Heart right ventricle (tissue), 16 donors: ENCODE data around the gene ZMYM2. TPM values are rescaled to one million over a fixed set of nuclear protein-coding genes. Genes with fewer than 3 reads are reported as not detected.
"Not testable (repeated sequence)": the region's sequence is repeated elsewhere in the genome, so short reads cannot be mapped to it uniquely, and the experiment has no call there.

Experiments used
- ATAC-seq, 8 donors: fragments of 200-7000 bp; cut with Tn5 transposase; one replicate each; pipeline ENCODE4 v1.9.1; 2020; ENCODE audit warnings: mild to moderate bottlenecking in 8 of 8, moderate library complexity in 8 of 8, moderate number of reproducible peaks in 1 of 8
- DNase-seq, 2 donors: peaks; one replicate each; pipeline ENCODE4 v3.0.0-alpha.2; 2020
- H3K27ac ChIP-seq, 10 donors: fragments of 200-600 bp; sonication (generic) in 2 of 10; one replicate each; pipeline versions ENCODE4 v1.5.0 to v1.8.0; 2020 to 2022; ENCODE audit warnings: mild to moderate bottlenecking in 3 of 10
- H3K27me3 ChIP-seq, 7 donors: fragments of 200-600 bp; one replicate each; pipeline ENCODE4 v1.8.0; 2021 to 2022; ENCODE audit warnings: mild to moderate bottlenecking in 2 of 7
- H3K36me3 ChIP-seq, 9 donors: fragments of 200-600 bp; sonication (generic) in 1 of 9; one replicate each; pipeline versions ENCODE4 v1.5.0 to v1.8.0; 2020 to 2022; ENCODE audit warnings: mild to moderate bottlenecking in 2 of 9
- H3K4me1 ChIP-seq, 9 donors: fragments of 200-600 bp; sonication (generic) in 1 of 9; one replicate each; pipeline versions ENCODE4 v1.5.0 to v1.8.0; 2020 to 2022; ENCODE audit warnings: mild to moderate bottlenecking in 4 of 9
- H3K4me3 ChIP-seq, 10 donors: fragments of 200-600 bp; sonication (generic) in 2 of 10; one replicate each; pipeline versions ENCODE4 v1.5.0 to v1.8.0; 2020 to 2022; ENCODE audit warnings: mild to moderate bottlenecking in 7 of 10, moderate library complexity in 2 of 10
- H3K9me3 ChIP-seq, 11 donors: fragments of 200-600 bp in 10 of 11; sonication (generic) in 2 of 11; one replicate each; pipeline versions ENCODE4 v1.5.0 to v1.8.0; 2013 to 2022; ENCODE audit warnings: mild to moderate bottlenecking in 2 of 11, control low read depth in 1 of 11, moderate library complexity in 1 of 11
- CTCF ChIP-seq, 9 donors: fragments of 200-600 bp; sonication (generic) in 2 of 9; IDR thresholded peaks; one replicate each; pipeline versions ENCODE4 v1.5.0 to v1.8.0; 2021 to 2022; ENCODE audit warnings: antibody characterized with exemption in 9 of 9, mild to moderate bottlenecking in 5 of 9, moderate library complexity in 1 of 9
- WGBS, 2 donors: extraction: QIAGEN DNeasy Blood & Tissue Kit; methylation state at CpG; one replicate each; pipeline ENCODE4 v1.1.7; 2013; ENCODE audit warnings: inconsistent platforms in 1 of 2; 5-methylcytosine and 5-hydroxymethylcytosine counted together
- intact Hi-C, 10 donors: fragments of 100-400 bp; cut with DNase I; formaldehyde crosslinking; loops; one replicate each; pipeline versions ENCODE4 v1.11.1 to v1.14.2; 2022
- polyA plus RNA-seq, 2 donors: library from polyadenylated mRNA; stranded (reverse); fragments of 200-250 nt; gene quantifications; one replicate each; pipeline ENCODE4 v1.2.3, GENCODE V29; 2013
- total RNA-seq, 10 donors: library from RNA; stranded (reverse); fragmentation: NEBNext Ultra II Directional in 3 of 10; extraction: Animal tissue kit (Norgen Biotek cat#: 25700) in 3 of 10; gene quantifications; one replicate each; pipeline versions ENCODE4 v1.2.1 to v1.2.4, GENCODE V29; 2021 to 2023
- donor health status: Arrhythmogenic right ventricular cardiomyopathy.
- donor health status: ischemic (EF 13 %, LVEDD 7.1; RV severe dilation, severe dysfunction).
- donor health status: healthy with polysubstance abuse.
- donor health status: DM: no; HTN: yes; CAD: no.
- donor health status: DM: no; HTN: no; CAD: no.
- donor health status: ischemic (EF 25% LVEDD 6.9; RV normal size, moderate dysfunction).
- donor health status: ischemic (EF 25% LVEDD 5.7; RV mildly dilated, moderate dysfunction).
- donor health status: healthy.
- donor health status: DM: yes; HTN: yes; CAD: no.
- donor health status: Ischemic cardiomyopathy.
- donor health status: ischemic (EF 35%, LVEDD 5.7; RV mildly dilated, moderate dysfunction).
- donor health status: nonischemic (EF 11% LVEDD 7.7; RV severe dilation, severe dysfunction).
- donor health status: DM: yes; HTN: yes; CAD: no.
- donor health status: PGD.
- donor health status: ischemic (EF 29% LVEDD 5.4; RV normal size, mild dysfunction).
- donor health status: nonischemic (EF 23%, LVEDD 6.1; RV moderate dilation, normal function).

The ZMYM2 gene
- total and polyA plus RNA-seq, 12 donors: 9.2 to 68.5 (median 49.9) TPM

DNA sequence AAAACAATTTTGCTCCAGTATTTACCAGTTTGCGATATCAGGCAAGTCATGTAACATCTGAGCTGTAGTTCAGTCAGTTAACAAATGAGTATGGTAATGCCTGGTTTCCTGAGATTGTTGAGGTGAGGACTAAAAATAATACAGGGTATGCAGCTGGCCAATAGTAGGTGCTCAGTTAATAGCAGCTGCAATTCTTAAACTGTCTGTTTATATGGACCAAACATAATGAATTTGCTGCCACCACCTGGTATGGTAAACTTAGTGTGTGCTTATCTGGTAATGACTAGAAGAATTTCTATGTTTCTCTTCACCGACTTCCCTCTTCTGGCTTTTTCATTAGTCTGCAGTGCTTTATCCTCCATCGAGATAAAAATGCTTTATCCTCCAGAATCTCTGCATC lies 9.1 kb downstream of the ZMYM2 start:
- intact Hi-C loops: no loop called here
- Histone ChIP-seq H3K9me3 (no peaks in the 10 kb centered on the region), H3K27me3 (no peaks in the 10 kb centered on the region), H3K27ac (no peak overlapping the region), H3K4me1 (peaks cover 0 to 59% (median 13%) of the 10 kb centered on the region in 9 donors), H3K4me3 (no peak overlapping the region), H3K36me3 (peaks cover 0 to 93% (median 14%) of the 10 kb centered on the region in 9 donors)
- WGBS, 2 donors: 88 to 93% methylated on average over 3 of the region's 3 CpGs
- DNase-seq (no peak), ATAC-seq (no peak)
- peak in 1 of 9 donors; percentile 7 for TF ChIP-seq CTCF (IDR thresholded peaks at IDR 0.05)

GRCh38 chr13:19974498-19975009 lies 16.0 kb downstream of the ZMYM2 start:
- H3K27me3 ChIP-seq, intact Hi-C loops, H3K27ac ChIP-seq, ATAC-seq, DNase-seq, H3K4me3 ChIP-seq: not testable (repeated sequence)
- Histone ChIP-seq H3K4me1 (peaks cover 0 to 20% (median 0%) of the 10 kb centered on the region in 9 donors), H3K9me3 (peaks cover 0 to 20% (median 10%) of the 10 kb centered on the region in 11 donors), H3K36me3 (peaks cover 0 to 94% (median 13%) of the 10 kb centered on the region in 9 donors)
- 70% methylated on average over 7 of the region's 7 CpGs for WGBS, 2 donors

DNA sequence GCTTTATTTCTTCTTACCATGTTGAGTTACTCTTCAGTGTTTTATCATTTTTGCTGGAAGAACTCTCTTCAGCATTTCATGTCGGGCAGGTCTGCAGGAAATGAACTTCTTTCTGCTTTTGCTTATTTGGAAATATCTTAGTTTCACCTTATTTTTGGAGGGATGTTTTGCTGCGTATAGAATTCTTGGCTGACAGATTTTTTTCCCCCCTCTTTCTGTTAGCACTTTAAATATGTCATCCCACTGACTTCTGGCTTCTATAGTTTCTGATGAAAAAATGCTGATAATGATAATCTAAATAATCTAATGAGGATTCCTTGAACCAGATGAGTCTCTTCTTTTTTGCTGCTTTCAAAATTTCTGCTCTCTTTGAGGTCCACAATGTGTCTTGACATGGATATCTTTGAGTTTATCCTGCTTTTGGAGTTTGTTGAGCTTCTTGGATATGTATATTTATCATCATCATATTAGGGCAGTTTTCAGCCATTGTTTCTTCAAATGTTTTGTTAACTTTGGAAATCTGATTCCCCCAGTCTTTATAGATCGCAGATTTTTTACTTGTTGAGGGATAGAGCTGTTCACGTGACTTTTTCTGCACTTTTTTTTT lies 20.4 kb downstream of the ZMYM2 start:
- no peak for TF ChIP-seq CTCF (IDR thresholded peaks at IDR 0.05)

DNA sequence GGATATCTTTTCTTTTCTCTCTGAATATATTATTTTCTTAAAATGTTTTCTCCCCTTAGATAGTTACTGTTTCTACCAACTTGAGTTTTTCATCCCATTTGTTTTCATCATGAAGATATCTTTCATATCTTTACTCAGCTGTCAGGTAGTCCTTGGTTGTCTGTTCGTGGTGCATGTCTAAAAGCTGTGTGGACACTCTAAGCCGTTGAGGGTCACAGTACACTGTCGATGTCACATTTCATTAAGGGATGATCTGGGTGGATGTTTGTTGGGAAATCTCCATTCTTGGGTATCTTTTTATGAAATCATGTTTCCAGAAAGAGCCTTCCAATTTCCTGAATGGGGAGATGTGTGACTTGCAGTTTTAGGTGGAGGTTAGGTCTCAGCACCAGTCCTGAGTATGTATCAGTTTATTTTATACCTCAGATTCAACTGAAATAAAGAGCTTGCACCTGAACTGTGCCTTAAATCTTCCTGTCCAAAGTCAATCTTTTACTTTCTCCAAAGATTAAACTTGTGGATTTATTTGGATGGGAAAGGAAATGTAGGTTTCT lies 23.2 kb downstream of the ZMYM2 start:
- ATAC-seq (no peak), DNase-seq (no peak)
- Histone ChIP-seq H3K4me1 (peaks cover 0 to 21% (median 11%) of the 10 kb centered on the region in 9 donors), H3K9me3 (peaks cover 0 to 28% (median 10%) of the 10 kb centered on the region in 11 donors), H3K36me3 (peaks cover 0 to 77% (median 15%) of the 10 kb centered on the region in 9 donors), H3K27me3 (no peaks in the 10 kb centered on the region), H3K27ac (no peak overlapping the region), H3K4me3 (no peak overlapping the region)
- WGBS, 2 donors: 64 to 73% methylated on average over 3 of the region's 3 CpGs
- TF ChIP-seq CTCF (IDR thresholded peaks at IDR 0.05): no peak
- intact Hi-C loops: loop anchor here in 2 of 10 donors (10.0 kb wide), 1 partner anchor 183 kb away; the partner anchor contains the start of gene GJA3 (in 2 of the 2)

More for the DNA sequence above, 20.4 kb downstream of the ZMYM2 start:
- DNase-seq (no peak), ATAC-seq (no peak)
- no peak overlapping the region for H3K27ac ChIP-seq
- no peaks in the 10 kb centered on the region for H3K27me3 ChIP-seq
- peaks cover 0 to 83% (median 15%) of the 10 kb centered on the region in 9 donors for H3K36me3 ChIP-seq
- H3K4me3 ChIP-seq: no peak overlapping the region
- H3K9me3 ChIP-seq: peaks cover 0 to 28% (median 10%) of the 10 kb centered on the region in 11 donors
- 97 to 99% methylated on average over 4 of the region's 4 CpGs for WGBS, 2 donors
- peaks cover 0 to 13% (median 0%) of the 10 kb centered on the region in 9 donors for H3K4me1 ChIP-seq
- intact Hi-C loops: no loop called here
